ENCODE measurements around the gene CHRM1.
"Not testable (repeated sequence)": the region's sequence is repeated elsewhere in the genome, so short reads cannot be mapped to it uniquely, and the experiment has no call there.

Gene CHRM1

DNA sequence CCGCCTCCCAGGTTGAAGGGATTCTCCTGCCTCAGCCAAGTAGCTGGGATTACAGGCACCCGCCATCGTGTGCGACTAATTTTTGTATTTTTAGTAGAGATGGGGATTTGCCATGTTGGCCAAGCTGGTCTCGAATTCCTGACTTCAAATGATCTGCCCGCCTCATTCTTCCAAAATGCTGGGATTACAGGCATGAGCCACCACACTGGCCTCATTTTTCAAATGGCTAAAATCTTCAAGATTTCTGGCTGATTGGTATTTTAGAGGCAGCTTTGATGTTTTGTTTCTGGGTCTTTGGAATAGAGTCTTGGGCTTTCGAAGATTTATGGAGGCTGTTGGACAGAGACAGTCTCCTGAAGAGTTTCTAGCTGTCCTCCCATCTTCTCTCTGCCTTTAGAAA lies 46.3 kb downstream of the CHRM1 start:
- peaks cover 4% of the 10 kb centered on the region for H3K4me1 ChIP-seq (ENCODE audit: control insufficient read depth, insufficient read depth, low read length, poor library complexity, severe bottlenecking)
- H3K36me3 ChIP-seq (ENCODE audit: control insufficient read depth, insufficient read depth, low read length), result peaks cover 68% of the 10 kb centered on the region
- 96 to 100% methylated on average over 4 to 6 of the region's 7 CpGs for WGBS, 2 experiments (ENCODE audit: insufficient coverage in 2 of 2)
- H3K27ac ChIP-seq (ENCODE audit: low read depth, low read length, severe bottlenecking), result no peak overlapping the region
- H3K4me3 ChIP-seq (ENCODE audit: extremely low read depth, insufficient read depth, low read length, poor library complexity, severe bottlenecking), result no peak overlapping the region
- H3K9me3 ChIP-seq (ENCODE audit: control insufficient read depth, low read length), result no peaks in the 10 kb centered on the region

DNA sequence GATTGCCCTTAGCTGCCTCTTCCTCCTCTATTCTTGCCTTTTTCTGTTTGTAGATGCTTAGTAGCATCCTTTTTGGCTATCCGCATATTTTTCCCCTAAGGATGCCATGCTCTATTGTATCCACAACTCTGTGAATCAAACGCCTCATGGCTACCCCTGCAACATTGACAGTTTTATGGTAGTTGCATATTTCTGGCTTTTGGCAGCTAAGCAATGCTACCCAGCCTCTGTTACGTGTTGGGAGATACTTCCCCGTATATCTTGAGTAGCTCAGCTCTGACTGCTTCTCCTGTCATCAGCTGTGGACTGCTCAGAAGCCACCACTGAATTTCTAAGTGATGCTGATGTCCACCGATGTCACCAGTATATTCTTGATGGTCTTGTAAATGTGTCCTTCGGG lies 55.5 kb downstream of the CHRM1 start:
- peaks cover 15% of the 10 kb centered on the region for H3K4me1 ChIP-seq (ENCODE audit: control insufficient read depth, insufficient read depth, low read length, poor library complexity, severe bottlenecking)
- peaks cover 36% of the 10 kb centered on the region for H3K36me3 ChIP-seq (ENCODE audit: control insufficient read depth, insufficient read depth, low read length)
- no peaks in the 10 kb centered on the region for H3K9me3 ChIP-seq (ENCODE audit: control insufficient read depth, low read length)
- 96 to 97% methylated on average over 4 to 5 of the region's 6 CpGs for WGBS, 2 experiments (ENCODE audit: insufficient coverage in 2 of 2)
- no peak overlapping the region for H3K27ac ChIP-seq (ENCODE audit: low read depth, low read length, severe bottlenecking)
- no peak overlapping the region for H3K4me3 ChIP-seq (ENCODE audit: extremely low read depth, insufficient read depth, low read length, poor library complexity, severe bottlenecking)

DNA sequence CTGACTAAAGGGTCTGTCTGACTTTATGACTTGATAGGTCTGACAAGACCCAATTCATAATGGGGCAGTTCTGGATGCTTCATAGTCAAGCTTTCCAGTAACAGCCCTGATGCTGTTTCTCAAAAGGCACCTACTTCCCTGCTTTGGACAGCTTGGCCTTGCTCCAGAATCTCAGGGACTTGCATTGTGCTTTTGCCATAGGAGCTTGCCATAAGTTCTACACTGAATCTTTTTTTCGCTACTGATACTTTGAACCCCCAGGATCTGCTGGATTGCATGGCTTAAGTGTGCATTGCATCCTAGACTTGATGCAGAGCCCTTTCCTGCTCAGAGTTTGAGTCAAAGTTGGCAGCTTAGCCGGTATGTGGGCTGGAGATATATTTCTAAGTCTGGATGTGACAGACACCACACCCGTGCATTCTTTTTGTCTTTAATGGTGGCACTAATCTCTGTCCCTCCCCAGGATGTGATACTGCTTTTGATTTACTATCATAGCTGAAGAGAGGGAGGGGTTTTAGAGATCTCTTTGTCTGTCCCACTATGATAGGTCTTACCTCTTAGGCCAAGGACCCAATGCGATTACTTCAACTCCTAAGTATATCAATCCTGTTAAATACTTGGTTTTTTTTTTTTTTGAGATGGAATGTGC lies 57.4 kb downstream of the CHRM1 start:
- Histone ChIP-seq H3K4me3 (ENCODE audit: extremely low read depth, insufficient read depth, low read length, poor library complexity, severe bottlenecking) (no peak overlapping the region), H3K4me1 (ENCODE audit: control insufficient read depth, insufficient read depth, low read length, poor library complexity, severe bottlenecking) (peaks cover 15% of the 10 kb centered on the region), H3K27ac (ENCODE audit: low read depth, low read length, severe bottlenecking) (no peak overlapping the region), H3K36me3 (ENCODE audit: control insufficient read depth, insufficient read depth, low read length) (peaks cover 34% of the 10 kb centered on the region), H3K9me3 (ENCODE audit: control insufficient read depth, low read length) (no peaks in the 10 kb centered on the region)
- 95% methylated on average over 2 of the region's 4 CpGs for WGBS, 2 experiments (ENCODE audit: insufficient coverage in 2 of 2)

- Histone ChIP-seq H3K27ac (ENCODE audit: low read depth, low read length, severe bottlenecking) (peak overlapping the region; percentile 61), H3K4me1 (ENCODE audit: control insufficient read depth, insufficient read depth, low read length, poor library complexity, severe bottlenecking) (peaks cover 24% of the 10 kb centered on the region), H3K36me3 (ENCODE audit: control insufficient read depth, insufficient read depth, low read length) (peaks cover 23% of the 10 kb centered on the region)
- H3K9me3 ChIP-seq (ENCODE audit: control insufficient read depth, low read length); H3K4me3 ChIP-seq (ENCODE audit: extremely low read depth, insufficient read depth, low read length, poor library complexity, severe bottlenecking): not testable (repeated sequence)
- WGBS, 2 experiments (ENCODE audit: insufficient coverage in 2 of 2), result 89 to 93% methylated on average over 14 of the region's 16 CpGs
Observed at GRCh38 chr11:62861564-62862192, 59.5 kb downstream of the CHRM1 start.

GRCh38 chr11:62860835-62861563 lies 60.2 kb downstream of the CHRM1 start:
- peak overlapping the region; percentile 61 for H3K27ac ChIP-seq (ENCODE audit: low read depth, low read length, severe bottlenecking)
- no peaks in the 10 kb centered on the region for H3K9me3 ChIP-seq (ENCODE audit: control insufficient read depth, low read length)
- H3K4me1 ChIP-seq (ENCODE audit: control insufficient read depth, insufficient read depth, low read length, poor library complexity, severe bottlenecking), result peaks cover 24% of the 10 kb centered on the region
- WGBS, 2 experiments (ENCODE audit: insufficient coverage in 2 of 2), result 94 to 100% methylated on average over 1 to 3 of the region's 5 CpGs
- H3K36me3 ChIP-seq (ENCODE audit: control insufficient read depth, insufficient read depth, low read length), result peaks cover 23% of the 10 kb centered on the region
- H3K4me3 ChIP-seq (ENCODE audit: extremely low read depth, insufficient read depth, low read length, poor library complexity, severe bottlenecking), result no peak overlapping the region

DNA sequence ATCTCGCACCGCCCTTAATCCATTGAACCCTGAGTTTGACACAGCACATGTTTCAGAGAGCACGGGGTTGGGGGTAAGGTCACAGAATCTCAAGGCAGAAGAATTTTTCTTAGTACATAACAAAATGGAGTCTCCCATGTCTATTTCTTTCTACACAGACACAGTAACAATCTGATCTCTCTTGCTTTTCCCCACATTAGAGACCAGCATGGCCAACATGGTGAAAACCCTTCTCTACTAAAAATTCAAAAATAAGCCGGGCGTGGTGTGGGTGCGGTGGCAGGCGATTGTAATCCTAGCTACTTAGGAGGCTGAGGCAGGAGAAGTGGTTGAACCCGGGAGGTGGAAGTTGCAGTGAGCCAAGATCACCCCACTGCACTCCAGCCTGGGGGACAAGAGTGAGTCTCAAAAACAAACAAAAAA lies 61.9 kb downstream of the CHRM1 start:
- not testable (repeated sequence) for H3K4me3 ChIP-seq (ENCODE audit: extremely low read depth, insufficient read depth, low read length, poor library complexity, severe bottlenecking); H3K9me3 ChIP-seq (ENCODE audit: control insufficient read depth, low read length)
- WGBS, 2 experiments (ENCODE audit: insufficient coverage in 2 of 2), result 96 to 97% methylated on average over 3 to 4 of the region's 8 CpGs
- peaks cover 27% of the 10 kb centered on the region for H3K36me3 ChIP-seq (ENCODE audit: control insufficient read depth, insufficient read depth, low read length)
- H3K4me1 ChIP-seq (ENCODE audit: control insufficient read depth, insufficient read depth, low read length, poor library complexity, severe bottlenecking), result peaks cover 24% of the 10 kb centered on the region
- peak overlapping the region; percentile 53 for H3K27ac ChIP-seq (ENCODE audit: low read depth, low read length, severe bottlenecking)
